Left renal pelvis (tissue), 4 donors: ENCODE results near the gene SLC6A12. TPM values are rescaled to one million over a fixed set of nuclear protein-coding genes. Genes with fewer than 3 reads are reported as not detected.

Experiments used
- DNase-seq, 4 donors: peaks; one replicate each; pipeline ENCODE4 v3.0.0-alpha.2; 2013; ENCODE audit warnings: low read depth in 4 of 4, low spot score in 3 of 4
- polyA plus RNA-seq, 4 donors: library from polyadenylated mRNA; unstranded; fragments of 120-200 nt; gene quantifications; one replicate each; pipeline ENCODE4 v1.2.1, GENCODE V29; 2013; ENCODE audit not compliant: insufficient read length in 4 of 4

The SLC6A12 gene
- polyA plus RNA-seq, 4 donors = 1.3 to 20.2 (median 13.5) TPM

DNA sequence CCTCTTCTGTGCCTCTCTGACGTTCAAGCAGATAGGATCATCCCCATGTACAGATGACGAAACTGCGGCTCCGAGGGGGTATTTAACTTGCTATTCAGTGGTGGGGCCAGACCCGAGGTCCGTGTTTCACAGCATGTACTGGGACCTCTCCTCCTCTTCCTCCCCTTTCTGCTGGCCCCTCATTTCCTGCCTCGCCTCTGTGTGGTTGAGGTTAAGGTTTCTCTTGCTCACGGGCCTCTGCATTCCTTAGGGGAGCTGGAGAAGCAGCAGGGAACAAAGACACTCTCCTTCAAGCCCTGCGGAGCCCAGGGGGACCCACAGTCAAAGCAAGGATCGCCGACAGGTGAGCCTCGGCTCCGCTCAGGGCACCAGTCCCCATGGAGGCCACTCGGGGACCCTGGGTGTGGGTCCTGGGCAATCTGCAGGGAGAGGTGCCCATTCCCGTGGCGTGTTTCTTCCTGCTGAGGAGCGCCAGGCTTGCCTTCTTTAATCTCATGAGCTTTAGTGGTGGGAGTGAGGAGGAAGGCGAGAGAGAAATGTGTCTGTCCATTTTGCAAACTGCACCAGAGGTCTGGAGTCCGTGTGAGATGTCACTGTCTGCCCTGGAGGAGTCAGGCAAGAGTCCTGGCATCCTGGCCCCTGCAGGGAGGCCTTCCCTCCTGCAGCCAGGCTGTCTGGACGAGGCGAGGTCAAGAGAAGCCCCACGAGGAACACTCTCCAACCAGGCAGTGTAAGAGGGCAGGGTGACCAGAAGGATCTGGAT, 45.0 kb downstream of the SLC6A12 start:
- no peak for DNase-seq

DNA sequence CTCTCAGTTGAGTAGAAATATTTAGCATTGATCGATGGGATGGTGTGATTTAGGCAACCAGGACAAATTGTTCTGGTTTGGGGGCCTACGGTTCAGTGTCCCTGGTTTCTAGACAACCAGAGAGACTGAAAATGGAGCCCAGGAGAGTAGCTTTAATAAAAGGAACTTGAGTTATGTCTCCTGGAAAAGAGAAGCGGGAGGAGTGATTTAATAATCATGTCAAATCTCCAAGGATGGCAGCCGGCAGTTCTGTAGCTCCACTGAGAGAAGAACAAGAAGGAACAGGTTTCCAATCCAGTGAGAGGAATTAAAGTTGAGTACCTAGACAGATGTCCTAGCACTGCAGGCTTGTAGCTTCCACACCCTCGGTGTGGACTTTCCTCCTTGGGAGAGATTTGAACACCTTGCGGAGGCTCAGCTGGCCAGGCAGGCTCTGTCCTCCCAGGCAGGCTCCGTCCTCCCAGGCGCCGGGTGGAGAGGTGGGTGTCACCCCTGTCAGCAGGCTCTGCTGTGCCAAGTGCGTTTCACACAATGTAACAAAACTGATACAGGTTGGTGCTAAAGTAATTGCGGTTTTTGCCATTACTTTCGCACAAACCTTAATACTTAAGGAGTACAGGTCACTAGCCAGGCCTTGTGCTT, 45.9 kb downstream of the SLC6A12 start:
- no peak for DNase-seq

- DNase-seq = no peak
These were observed 47.4 kb downstream of the SLC6A12 start for GRCh38 chr12:166425-167075.

DNA sequence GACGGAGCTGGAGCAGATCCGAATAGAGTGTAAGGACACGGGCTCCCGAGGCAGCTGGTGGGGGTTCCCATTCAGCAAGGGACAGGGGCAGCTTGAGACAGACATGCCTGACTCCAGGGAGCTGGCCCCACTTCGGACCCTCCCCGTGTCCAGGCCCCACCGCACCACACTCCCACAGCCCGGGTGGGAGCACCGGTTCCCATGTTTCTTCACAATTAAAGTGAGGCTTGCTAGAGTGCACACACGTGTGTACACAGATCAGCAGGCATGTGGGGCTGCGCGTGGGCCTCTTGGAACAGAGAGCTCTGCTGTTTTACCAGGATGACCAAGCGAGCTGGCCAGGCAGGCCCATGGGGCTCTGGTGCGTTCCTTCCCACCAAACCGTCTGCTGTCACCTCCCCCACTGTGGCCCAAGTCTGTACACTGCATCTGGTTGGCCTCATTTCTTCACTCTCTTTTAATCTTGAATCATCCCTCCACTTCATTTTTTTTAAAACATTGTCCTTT, 48.0 kb downstream of the SLC6A12 start:
- no peak for DNase-seq

DNA sequence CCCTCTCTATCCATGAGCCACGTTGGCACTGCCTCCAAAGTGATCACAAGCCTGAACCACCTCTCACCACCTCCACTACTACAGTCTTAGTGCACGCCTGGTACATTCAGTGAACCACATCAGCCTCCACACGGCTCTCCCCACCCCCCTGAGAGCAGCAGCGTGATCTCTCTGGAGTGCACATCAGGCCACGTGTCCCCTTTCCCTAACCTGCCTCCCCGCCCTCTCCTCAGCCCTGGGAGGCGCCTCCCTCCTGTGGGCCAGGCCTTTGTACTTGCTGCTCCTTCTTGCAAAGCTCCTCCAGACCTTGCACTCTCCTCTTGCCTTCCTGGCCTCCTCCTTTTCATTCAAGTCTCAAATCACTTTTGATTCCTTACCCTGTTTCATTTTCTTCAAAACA, 49.8 kb downstream of the SLC6A12 start:
- DNase-seq = no peak

GRCh38 chr12:163406-163986, 50.5 kb downstream of the SLC6A12 start:
- no peak for DNase-seq

- DNase-seq = no peak
These were observed 51.3 kb downstream of the SLC6A12 start for GRCh38 chr12:162467-163307.

DNA sequence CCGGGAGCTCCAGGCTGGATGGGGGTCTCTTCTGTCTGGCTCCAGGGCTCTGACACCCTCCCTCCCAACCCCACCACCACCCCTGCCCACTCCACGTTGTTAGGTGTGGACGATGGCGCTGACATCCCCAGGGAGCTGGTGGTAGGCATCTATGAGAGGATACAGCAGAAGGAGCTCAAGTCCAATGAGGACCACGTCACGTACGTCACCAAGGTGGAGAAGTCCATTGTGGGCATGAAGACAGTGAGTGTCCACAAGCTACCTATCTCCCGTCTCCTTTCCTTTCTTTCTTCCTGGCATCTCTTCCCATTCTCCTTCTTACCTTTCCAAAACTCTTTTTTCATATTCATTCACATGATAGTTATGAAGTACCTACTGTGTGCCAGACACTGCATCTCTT, 52.1 kb downstream of the SLC6A12 start:
- no peak for DNase-seq

DNA sequence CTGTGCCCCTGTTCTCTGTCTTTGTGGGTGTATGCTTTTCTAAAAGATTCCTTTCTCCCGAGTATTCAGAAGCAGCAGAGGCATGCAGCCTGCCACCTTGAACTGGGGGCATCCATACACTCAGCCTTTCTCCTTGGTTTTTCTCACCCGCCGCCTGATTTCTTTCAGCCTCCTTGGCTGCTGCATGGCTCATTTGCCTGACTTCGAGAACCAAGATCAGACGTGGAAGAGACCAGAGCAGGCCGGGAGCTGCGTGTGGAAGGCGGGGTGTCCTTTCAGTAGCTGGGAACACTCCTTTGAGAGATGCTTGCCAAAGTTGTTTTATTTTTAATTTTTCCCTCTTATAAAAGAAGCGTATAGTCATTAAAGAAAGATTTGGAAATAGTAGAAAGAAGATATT, 53.1 kb downstream of the SLC6A12 start:
- no peak for DNase-seq

DNA sequence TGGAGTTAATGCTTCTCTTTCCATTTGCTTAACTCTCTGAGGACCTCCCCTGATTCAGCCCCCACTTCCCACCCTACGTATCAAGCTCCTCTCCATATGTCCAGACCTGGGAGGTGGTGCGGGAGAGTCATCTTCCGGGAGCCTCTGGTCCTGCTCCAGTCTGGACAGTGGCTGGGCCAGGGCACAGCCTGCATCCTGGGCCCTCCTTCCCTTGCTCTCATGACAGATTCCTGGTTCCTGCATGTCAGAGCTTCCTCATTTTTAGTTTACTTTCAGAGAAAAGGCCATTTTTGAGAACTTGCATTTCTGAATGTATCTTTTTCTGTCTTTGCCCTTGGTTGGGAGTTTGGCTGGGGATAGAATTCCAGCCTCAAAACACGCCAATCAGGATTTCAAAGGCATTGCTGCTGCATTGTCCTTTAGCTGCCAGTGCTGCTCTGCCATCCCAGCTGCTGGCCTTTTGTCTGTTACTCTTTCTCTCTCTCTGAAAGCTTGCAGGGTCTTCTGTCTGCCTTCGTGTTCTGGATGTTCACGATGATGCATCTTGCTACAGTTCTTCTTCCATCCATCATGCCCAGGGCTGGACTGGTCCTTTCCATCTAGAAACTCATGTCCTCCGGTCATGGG, 54.7 kb downstream of the SLC6A12 start:
- no peak for DNase-seq

GRCh38 chr12:157644-158043, 56.3 kb downstream of the SLC6A12 start:
- DNase-seq = no peak

GRCh38 chr12:156945-157344, 57.0 kb downstream of the SLC6A12 start:
- no peak for DNase-seq

- no peak for DNase-seq
These were observed 58.3 kb downstream of the SLC6A12 start for GRCh38 chr12:155646-156045.

- DNase-seq = no peak
These were observed 59.0 kb downstream of the SLC6A12 start for GRCh38 chr12:155006-155405.

DNA sequence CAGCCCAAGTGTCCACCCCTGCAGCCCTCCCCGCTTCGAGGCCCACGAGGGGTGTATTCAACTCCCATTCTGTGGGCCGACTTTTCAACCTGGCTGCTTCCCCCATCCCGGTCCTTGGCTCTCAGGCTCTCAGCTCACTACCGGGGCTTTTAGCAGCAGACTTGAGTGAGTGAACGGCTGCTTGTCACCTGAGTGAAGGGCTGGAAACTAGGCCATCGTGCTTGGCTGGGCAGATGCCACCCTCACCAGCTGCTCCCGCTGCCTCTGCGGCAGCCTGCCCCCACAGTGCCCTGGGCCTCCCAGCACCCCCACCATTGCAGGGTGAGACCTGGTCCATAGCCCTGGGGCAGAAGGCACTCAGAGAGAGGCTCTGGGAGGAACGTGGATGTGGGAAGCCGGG, 59.9 kb downstream of the SLC6A12 start:
- DNase-seq = no peak

DNA sequence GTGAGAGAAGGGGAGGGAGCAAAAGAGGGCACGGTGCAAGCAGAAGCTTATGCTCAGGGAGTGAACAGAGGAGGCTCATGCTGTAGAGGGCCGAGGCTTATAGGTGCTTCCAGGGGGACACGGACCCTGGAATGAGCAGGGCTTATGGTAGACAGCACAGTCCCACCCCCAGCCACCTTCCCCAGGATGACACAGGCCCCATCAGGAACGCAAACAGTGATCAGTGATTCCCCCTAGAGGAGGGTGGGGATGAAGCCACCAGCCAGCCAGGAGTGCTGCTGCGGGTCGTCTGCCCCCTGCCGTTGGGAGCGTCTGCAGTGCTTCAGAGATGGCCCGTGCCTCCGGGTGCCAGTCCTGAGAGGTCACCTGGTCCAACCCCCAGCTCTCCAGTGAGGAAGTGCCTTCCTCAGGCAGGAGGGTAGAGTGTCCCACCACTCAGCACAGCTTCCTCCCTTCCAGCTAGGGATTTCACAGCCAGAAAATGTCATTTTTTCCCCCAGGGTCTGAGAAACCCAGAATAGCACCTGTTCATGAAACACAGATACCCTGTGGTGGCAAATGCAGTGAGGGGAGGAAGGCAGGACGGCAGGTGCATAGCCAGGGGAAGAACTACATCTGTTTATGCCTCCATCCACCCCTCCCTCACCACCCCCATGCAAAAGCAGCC, 60.7 kb downstream of the SLC6A12 start:
- DNase-seq = no peak

- no peak for DNase-seq
These were observed 61.5 kb downstream of the SLC6A12 start for GRCh38 chr12:152440-152839.

- no peak for DNase-seq
These were observed 62.4 kb downstream of the SLC6A12 start for GRCh38 chr12:151579-151978.

DNA sequence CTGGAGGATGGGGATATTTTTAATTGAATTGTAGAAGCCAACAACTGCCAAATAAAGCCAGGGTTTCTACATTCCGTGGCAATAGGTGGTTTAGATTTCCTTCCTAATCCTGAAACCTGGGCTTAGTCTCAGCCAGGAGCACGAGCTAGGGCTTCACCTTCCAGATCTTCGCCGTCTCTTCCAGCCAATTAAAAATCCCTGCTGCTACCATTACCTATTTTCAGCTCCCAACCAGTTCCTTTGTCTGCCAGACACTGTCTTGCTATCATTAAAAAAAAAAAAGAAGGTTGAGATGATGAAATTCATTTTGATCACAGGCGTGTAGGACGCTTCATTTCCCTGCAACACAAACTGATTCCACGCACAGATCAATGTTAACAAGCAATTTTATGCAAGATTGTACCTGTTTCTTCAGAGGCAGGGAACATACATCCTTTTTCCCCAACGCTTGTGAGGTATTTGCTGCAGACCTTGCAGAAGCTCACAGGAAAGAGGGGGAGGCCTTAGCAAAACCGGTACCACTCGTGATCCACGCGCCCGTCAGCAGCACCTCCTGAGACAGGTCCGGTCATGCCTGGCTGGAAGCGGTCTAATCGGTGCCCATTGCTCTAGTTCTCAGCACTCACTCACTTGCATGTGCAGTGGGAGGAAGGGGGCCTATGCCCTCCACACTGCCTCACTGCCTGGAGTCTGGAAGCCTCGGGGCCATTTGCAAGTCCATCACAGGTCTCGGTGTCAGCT, 65.1 kb downstream of the SLC6A12 start:
- DNase-seq = no peak
